ENCODE measurements around the gene TXN. TPM values are rescaled to one million over a fixed set of nuclear protein-coding genes. Genes with fewer than 3 reads are reported as not detected.

Gene TXN
- total RNA-seq, 1 experiment from 2014 or later = 280 TPM

DNA sequence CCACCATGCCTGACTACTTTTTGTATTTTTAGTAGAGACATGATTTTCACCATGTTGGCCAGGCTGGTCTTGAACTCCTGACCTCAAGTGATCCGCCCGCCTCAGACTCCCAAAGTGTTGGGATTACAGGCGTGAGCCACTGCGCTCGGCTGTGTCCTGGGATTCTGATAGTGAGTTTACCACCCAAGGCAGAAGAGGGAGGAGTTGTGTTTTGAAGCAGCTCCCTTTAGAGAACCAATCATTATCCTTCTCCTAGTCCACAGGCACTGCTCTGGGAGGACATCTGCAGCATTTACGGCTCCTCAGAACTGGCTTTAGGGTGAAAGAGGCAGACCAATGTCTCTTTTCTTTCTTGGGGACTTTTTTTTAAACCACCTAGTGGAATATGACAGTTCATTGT, 54.1 kb downstream of the TXN start:
- no peak overlapping the region for H2BK5ac ChIP-seq (ENCODE audit: insufficient read length, low read length)
- Mint-ChIP-seq H3K27me3 (ENCODE audit: low read depth) (no peaks in the 10 kb centered on the region; the same call in none of the 2 replicates), H3K27ac (no peak overlapping the region), H3K36me3 (ENCODE audit: insufficient read depth in 1 of 3, low read depth in 3 of 3) (peaks cover 0 to 4% (median 0%) of the 10 kb centered on the region in 3 experiments; a peak in 1 of 7 replicates), H3K9me3 (no peaks in the 10 kb centered on the region; a peak in 1 of 5 replicates), H3K4me1 (peaks cover 0 to 2% of the 10 kb centered on the region in 2 experiments; a peak in 1 of 4 replicates), H3K4me3 (no peak overlapping the region)
- H4K8ac ChIP-seq (replicated peaks; ENCODE audit: insufficient read length, low read depth, low read length) = no peak overlapping the region
- no peak overlapping the region for H2BK12ac ChIP-seq (ENCODE audit: insufficient read length, low read depth, low read length)
- no peak overlapping the region for H2BK120ac ChIP-seq (ENCODE audit: low read depth, low read length, poor library complexity, severe bottlenecking)
- no peaks in the 10 kb centered on the region for H3K79me2 ChIP-seq (ENCODE audit: insufficient read depth, low read length)
- DNase-seq = no peak
- no peaks in the 10 kb centered on the region for H3K9me3 ChIP-seq (ENCODE audit: control insufficient read depth, low read depth, low read length)
- no peaks in the 10 kb centered on the region for H3K23me2 ChIP-seq (ENCODE audit: insufficient read length, low read depth, low read length, poor library complexity, severe bottlenecking)
- no peak overlapping the region for H4K91ac ChIP-seq (ENCODE audit: insufficient read length, low read depth, low read length)
- no peaks in the 10 kb centered on the region for H3K27me3 ChIP-seq (ENCODE audit: insufficient read depth, low read length)
- no peak overlapping the region for H3K23ac ChIP-seq (ENCODE audit: insufficient read length, low read depth, low read length)
- H3K79me1 ChIP-seq (ENCODE audit: insufficient read depth, low read depth, low read length, poor library complexity, severe bottlenecking) = no peaks in the 10 kb centered on the region
- no peak overlapping the region for H3K27ac ChIP-seq (ENCODE audit: insufficient read length, low read depth, low read length)
- no peak overlapping the region for H3K9ac ChIP-seq (ENCODE audit: extremely low read depth, insufficient read length, low read length)
- no peak overlapping the region for H4K5ac ChIP-seq (ENCODE audit: insufficient read length, low read depth, low read length)
- no peak overlapping the region for H2AK5ac ChIP-seq (ENCODE audit: insufficient read length, low read length)
- no peak overlapping the region for H3K14ac ChIP-seq (ENCODE audit: insufficient read depth, low read length)
- no peaks in the 10 kb centered on the region; the same call in 1 of the 2 replicates for H3K4me1 ChIP-seq (ENCODE audit: insufficient read depth, low read length)
- WGBS (ENCODE audit: extremely low coverage, insufficient read length, low lambda C conversion rate) = no CpG with 5 or more reads among the region's 6 CpGs
- no peak overlapping the region for H3T11ph ChIP-seq (ENCODE audit: low read length)
- TF ChIP-seq, protein P1, sequence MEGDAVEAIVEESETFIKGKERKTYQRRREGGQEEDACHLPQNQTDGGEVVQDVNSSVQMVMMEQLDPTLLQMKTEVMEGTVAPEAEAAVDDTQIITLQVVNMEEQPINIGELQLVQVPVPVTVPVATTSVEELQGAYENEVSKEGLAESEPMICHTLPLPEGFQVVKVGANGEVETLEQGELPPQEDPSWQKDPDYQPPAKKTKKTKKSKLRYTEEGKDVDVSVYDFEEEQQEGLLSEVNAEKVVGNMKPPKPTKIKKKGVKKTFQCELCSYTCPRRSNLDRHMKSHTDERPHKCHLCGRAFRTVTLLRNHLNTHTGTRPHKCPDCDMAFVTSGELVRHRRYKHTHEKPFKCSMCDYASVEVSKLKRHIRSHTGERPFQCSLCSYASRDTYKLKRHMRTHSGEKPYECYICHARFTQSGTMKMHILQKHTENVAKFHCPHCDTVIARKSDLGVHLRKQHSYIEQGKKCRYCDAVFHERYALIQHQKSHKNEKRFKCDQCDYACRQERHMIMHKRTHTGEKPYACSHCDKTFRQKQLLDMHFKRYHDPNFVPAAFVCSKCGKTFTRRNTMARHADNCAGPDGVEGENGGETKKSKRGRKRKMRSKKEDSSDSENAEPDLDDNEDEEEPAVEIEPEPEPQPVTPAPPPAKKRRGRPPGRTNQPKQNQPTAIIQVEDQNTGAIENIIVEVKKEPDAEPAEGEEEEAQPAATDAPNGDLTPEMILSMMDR (conservative IDR thresholded peaks at IDR 0.05) = no peak
- H2BK20ac ChIP-seq (ENCODE audit: low read depth, low read length, poor library complexity, severe bottlenecking) = no peak overlapping the region
- H3K18ac ChIP-seq (ENCODE audit: insufficient read length, low read depth, low read length) = no peak overlapping the region
- no peaks in the 10 kb centered on the region for H4K20me1 ChIP-seq (ENCODE audit: control insufficient read depth, insufficient read depth, insufficient read length)
- no peak overlapping the region for H3K56ac ChIP-seq (ENCODE audit: insufficient read length, low read depth, low read length)
- H3K4me2 ChIP-seq (ENCODE audit: insufficient read depth, insufficient read length, low read length) = no peak overlapping the region
- H2AFZ ChIP-seq (ENCODE audit: low read length) = no peak overlapping the region
- H2BK15ac ChIP-seq (ENCODE audit: low read depth, low read length) = no peak overlapping the region
- no peak overlapping the region for H3K4ac ChIP-seq (ENCODE audit: low read depth, low read length)

All from H9 (cell line).